Cardiac fibroblast (primary cell): Measurements from ENCODE around the gene RPL6.

ENCODE experiments used
- DNase-seq, 2 donors: peaks; one replicate each; pipeline versions ENCODE4 v3.0.0 to v3.0.0-alpha.2; 2010; ENCODE audit warnings: low read depth in 2 of 2
- H3K4me3 ChIP-seq, 2 donors: replicated peaks in 1 of 2; 1 replicate in 1 of 2; 2 replicates in 1 of 2; pipeline ENCODE4 v1.5.1; 2011; ENCODE audit warnings: low read depth in 2 of 2, low read length in 2 of 2, mild to moderate bottlenecking in 2 of 2, moderate library complexity in 1 of 2
- CTCF ChIP-seq: IDR thresholded peaks from one replicate; pipeline ENCODE4 v1.5.1; 2011; ENCODE audit warnings: low read depth, mild to moderate bottlenecking, low read length, inconsistent platforms

RPL6 gene

GRCh38 chr12:112382866-112383265 lies 26.5 kb downstream of the RPL6 start:
- no peak for TF ChIP-seq CTCF
- DNase-seq: no peak
- peak overlapping the region in 1 of 2 donors; percentile 80 for H3K4me3 ChIP-seq

DNA sequence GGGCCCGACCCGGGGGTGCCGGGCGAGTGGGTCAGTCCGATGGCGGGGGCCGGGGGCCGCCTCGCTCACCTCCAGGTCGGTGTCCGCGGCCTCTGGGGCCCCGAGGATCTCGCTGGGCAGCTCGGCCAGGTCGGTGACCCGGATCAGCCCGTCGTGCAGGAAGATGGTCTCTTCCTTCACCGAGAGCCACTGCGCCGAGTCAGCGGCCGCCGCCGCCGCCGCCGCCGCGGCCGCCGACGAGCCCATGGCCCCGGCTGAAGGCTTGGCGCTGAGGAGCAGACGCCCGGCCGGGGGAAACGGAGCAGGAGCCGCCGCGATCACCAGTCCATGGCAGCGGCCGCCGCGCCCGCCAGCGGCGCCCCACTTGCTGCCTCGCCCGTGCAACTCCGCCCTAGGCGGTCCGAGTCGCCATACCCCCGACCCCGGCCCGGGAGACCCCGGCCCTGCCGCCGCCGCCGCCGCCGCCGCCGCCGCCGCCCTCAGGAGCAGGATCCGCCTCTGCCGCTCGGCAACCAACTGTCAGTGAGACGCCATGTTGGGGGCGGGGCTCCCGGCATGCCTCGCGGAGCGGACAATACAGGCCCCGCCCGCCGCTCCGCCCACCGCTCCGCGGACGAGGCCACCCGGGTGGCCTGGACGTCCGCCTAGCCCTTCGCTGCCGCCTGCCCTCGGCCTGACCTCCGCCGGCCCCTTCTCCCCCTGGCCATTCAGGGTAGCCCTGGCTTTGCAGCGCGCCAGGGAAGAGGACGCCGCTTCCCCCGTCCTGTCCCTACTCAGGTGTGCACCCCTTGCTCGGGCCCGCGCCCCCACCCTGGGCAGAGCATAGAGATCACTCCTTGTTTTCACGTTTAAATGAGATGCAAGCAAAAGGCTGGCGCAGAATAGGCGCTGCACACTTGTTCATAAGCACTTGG lies 27.3 kb downstream of the RPL6 start, which contains the start of gene HECTD4:
TSS of gene HECTD4 (minus strand) at position 549 of the 914 bp plus-strand sequence. CDS start at position 246, 303 bp downstream.
- TF ChIP-seq CTCF: no peak
- peak within 1 kb of the TSS; percentile 69 to 80 for H3K4me3 ChIP-seq
- peak; percentile 81 to 86 for DNase-seq

DNA sequence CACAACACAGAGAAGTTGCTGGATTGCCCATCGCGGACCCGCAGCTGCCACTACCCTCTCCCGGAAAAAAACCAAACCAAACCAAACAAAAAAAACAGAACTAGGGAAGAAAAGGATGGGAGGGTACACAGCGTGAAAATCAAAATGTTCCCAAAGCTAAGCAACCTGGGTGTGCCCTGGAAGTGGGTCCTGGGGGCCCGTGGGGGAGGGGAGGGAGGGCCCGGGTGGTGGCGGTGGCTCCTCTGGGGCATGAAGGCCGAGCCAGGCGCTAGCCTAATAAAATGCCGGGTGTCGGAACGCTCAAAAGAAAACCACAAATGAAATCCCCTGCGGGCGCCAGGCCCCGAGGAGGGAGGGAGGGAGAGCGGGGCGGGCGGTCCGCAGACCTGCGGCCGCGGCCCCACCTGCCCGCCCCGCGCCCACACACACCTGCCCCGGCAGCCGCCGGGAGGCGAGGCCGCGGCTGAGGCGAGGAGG lies 28.0 kb downstream of the RPL6 start:
- no peak for DNase-seq
- no peak for TF ChIP-seq CTCF
- H3K4me3 ChIP-seq: peak overlapping the region; percentile 69 to 80

DNA sequence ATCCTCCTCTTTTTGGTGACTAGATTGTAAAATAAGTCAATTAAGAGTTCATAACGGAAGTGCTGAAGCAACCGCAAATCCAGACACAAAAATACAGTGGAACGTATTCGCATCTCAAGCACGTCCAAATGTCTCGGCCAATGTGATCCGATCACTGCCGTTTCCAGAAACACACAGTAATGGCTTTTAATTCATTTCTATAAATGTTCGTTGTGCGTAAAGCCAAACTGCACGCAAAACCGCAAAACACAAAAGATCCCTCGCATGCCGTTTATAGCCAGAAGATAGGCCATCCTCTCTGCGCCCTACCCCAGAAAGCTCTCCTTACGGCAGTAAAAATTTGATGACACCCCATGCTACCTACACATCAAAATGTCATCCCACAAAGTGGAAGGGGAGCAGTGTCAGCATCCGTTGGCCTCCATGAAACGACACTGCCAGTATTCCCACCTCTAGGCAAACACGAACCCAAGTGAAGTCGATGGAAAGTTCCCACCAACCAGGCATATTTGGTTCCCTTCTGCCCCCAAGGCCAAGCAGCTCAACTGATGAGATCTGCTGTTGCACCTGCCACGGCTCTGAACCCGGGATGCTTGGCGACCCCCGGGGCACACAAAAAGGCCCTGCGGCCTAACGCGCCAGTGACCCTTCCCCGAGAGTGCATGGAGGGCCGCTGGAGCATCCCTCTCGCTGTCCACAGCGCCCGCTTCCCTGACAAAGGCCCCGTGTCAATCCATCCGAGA lies 28.6 kb downstream of the RPL6 start:
- DNase-seq: no peak

DNA sequence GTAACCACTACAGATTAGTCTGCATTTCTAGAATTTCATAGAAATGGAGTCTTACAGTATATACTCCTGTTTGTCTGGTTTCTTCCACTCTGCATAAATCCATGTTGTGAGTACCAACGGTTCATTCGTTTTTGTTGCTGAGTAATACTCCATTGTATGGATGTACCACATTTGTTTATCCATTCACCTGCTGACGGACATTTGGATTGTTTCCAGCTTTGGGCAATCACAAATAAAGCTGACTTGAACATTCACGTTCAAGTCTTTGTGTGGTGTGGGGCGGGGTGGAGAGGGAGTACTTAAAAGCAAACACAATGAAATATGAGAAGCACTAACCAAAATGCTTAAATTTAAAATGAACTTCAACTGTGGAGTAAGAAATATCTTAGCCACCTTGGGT lies 34.3 kb downstream of the RPL6 start:
- H3K4me3 ChIP-seq: no peak overlapping the region
- peak in 1 of 2 donors; percentile 16 for DNase-seq
- no peak for TF ChIP-seq CTCF

More for the DNA sequence above, 28.6 kb downstream of the RPL6 start:
- H3K4me3 ChIP-seq: peak overlapping the region; percentile 69 to 80
- TF ChIP-seq CTCF: no peak

- no peak for DNase-seq
- no peak overlapping the region for H3K4me3 ChIP-seq
- TF ChIP-seq CTCF: no peak
These were observed 35.2 kb downstream of the RPL6 start for GRCh38 chr12:112374166-112374740.
